ENCODE measurements around the gene CPA4.

Gene CPA4

DNA sequence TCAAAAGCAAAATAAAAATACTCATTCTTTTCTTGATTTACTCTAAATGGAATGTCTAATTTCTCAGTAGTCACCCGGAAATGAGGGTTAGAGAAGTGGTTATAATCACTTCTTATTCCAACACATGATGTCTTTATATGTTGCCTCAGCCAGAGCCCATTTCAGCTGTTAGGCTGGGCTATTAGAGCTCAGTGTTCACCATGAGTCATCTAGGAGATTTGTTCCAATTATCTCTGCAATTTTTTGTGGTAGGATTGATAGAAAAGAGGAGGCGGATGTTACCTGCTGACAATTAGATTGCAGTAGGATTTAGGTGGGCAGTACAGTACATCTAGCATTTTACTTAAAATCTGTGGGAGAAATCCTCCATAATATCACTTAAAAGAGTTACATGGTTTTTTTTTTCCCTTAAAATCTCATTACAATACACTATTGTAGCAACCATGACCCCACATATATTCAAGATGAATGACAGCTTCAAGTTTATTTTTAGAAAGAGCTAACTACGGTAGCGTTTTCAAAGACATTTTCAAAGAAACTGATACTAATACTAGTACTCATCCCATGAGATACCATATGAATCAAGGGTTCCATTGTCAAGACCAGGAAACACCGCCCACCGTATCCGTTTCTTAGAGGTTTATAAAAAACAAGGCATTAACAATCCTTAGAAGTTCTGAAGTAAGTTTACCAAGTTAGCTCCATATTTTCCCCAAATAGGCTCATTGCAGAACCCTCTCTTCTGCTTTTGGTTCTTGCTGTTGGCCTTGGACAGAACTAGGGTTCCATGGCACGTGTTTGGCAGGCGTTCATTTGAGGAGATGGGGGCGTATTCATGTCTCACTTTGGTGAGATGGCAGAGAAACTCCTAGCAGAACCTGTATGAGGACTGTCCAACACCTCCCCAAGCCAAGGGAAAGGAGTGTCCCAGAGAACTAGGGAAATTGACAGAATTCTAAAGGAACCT is 15.9 kb upstream of the CPA4 start:
- no peak overlapping the region for H3K9ac ChIP-seq (ENCODE audit: low read length)
- no peak overlapping the region for H3K4me3 ChIP-seq (ENCODE audit: low read depth in 1 of 2, low read length in 2 of 2)
- no peaks in the 10 kb centered on the region for H3K27me3 ChIP-seq (ENCODE audit: control insufficient read depth in 1 of 2, insufficient read depth in 2 of 2, low read length in 2 of 2)
- H3K4me1 ChIP-seq (ENCODE audit: insufficient read depth, low read length), result peaks cover 24% of the 10 kb centered on the region
- H3K9me3 ChIP-seq (ENCODE audit: low read length), result no peaks in the 10 kb centered on the region
- no peak overlapping the region for H3K27ac ChIP-seq (ENCODE audit: low read depth, low read length)
- H3K36me3 ChIP-seq (ENCODE audit: insufficient read depth, low read length), result no peaks in the 10 kb centered on the region

DNA sequence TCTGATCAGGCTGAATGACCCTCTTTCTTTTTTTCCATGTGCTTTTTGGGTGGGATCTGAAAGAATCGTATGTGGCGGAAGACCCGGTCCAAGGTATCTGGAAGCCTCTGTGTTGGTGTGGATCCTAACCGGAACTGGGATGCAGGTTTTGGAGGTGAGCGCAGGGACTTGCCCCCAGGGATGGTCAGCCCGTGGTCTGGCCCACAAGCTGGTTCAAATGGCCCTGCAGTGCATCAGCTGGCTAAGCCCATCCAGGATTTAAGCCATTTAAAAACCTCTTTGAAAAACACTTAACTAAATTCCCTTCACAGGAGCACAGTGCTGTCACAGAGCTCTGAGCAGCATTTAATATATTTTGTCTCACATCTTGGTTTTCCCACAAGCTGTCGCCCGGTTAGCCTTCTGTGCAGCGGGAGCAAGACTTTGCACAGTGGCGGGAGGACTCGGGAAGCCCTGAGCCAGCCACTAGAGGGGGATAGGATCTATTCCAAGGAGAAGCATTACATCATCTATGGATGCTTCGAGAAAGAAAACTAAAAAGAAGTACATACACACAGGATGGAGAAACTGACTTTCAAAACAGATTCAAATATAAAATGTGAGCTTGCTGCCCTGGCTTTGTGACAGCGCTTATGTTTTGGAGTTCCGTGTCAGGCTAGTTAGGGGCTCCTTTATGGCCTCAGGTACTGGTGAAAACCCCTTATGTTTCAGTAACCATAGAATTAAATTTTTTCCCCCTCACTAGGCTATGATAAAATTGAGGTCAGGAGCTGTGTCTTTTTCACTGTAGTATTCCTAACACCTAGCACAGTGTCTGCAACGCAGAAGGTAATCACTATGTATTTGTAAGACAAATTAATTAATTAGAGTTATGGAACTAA is 15.0 kb upstream of the CPA4 start:
- peaks cover 17% of the 10 kb centered on the region for H3K4me1 ChIP-seq (ENCODE audit: insufficient read depth, low read length)
- H3K4me3 ChIP-seq (ENCODE audit: low read depth in 1 of 2, low read length in 2 of 2), result no peak overlapping the region
- no peak overlapping the region for H3K27ac ChIP-seq (ENCODE audit: low read depth, low read length)
- no peak overlapping the region for H3K9ac ChIP-seq (ENCODE audit: low read length)
- no peaks in the 10 kb centered on the region for H3K36me3 ChIP-seq (ENCODE audit: insufficient read depth, low read length)
- H3K27me3 ChIP-seq (ENCODE audit: control insufficient read depth in 1 of 2, insufficient read depth in 2 of 2, low read length in 2 of 2), result no peaks in the 10 kb centered on the region
- H3K9me3 ChIP-seq (ENCODE audit: low read length), result no peaks in the 10 kb centered on the region

DNA sequence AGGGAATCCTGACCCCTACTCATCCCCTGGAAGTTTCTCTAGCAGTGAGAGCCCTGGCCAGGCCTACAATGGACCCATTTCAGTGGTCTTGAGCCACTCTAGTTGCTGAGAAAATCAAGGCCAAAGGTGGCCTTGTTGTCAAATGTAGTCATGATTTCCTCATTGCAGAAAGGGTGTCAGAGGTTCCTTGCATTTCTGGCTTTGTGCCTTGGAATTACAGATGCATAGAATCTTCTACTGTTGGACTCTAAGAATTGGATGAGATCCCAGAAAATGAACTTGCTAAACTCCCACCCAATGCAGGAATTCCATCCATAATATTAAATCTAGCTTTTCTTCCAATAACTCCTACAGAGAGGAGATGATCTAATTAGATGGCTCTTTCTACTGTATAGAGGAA is 14.1 kb upstream of the CPA4 start:
- Histone ChIP-seq H3K9me3 (ENCODE audit: low read length) (no peaks in the 10 kb centered on the region), H3K27me3 (ENCODE audit: control insufficient read depth in 1 of 2, insufficient read depth in 2 of 2, low read length in 2 of 2) (no peaks in the 10 kb centered on the region), H3K36me3 (ENCODE audit: insufficient read depth, low read length) (no peaks in the 10 kb centered on the region), H3K27ac (ENCODE audit: low read depth, low read length) (no peak overlapping the region), H3K4me3 (ENCODE audit: low read depth in 1 of 2, low read length in 2 of 2) (no peak overlapping the region), H3K4me1 (ENCODE audit: insufficient read depth, low read length) (peaks cover 13% of the 10 kb centered on the region), H3K9ac (ENCODE audit: low read length) (no peak overlapping the region)

DNA sequence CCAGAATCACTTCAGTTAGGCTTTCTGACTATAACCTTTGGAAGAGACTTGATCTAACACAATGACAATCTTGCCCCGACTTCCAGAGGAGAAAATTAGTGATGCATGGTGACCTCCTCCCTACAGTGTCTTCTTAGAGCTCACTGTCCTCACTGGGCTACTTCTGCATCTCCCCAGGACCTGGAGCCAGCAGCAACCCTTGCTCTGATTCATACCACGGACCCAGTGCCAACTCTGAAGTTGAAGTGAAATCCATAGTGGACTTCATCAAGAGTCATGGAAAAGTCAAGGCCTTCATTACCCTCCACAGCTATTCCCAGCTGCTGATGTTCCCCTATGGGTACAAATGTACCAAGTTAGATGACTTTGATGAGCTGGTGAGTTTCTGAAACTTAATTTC is 13.7 kb upstream of the CPA4 start:
- Histone ChIP-seq H3K9ac (ENCODE audit: low read length) (no peak overlapping the region), H3K27ac (ENCODE audit: low read depth, low read length) (no peak overlapping the region), H3K4me3 (ENCODE audit: low read depth in 1 of 2, low read length in 2 of 2) (no peak overlapping the region), H3K4me1 (ENCODE audit: insufficient read depth, low read length) (peaks cover 9% of the 10 kb centered on the region), H3K27me3 (ENCODE audit: control insufficient read depth in 1 of 2, insufficient read depth in 2 of 2, low read length in 2 of 2) (no peaks in the 10 kb centered on the region), H3K9me3 (ENCODE audit: low read length) (no peaks in the 10 kb centered on the region), H3K36me3 (ENCODE audit: insufficient read depth, low read length) (no peaks in the 10 kb centered on the region)

DNA sequence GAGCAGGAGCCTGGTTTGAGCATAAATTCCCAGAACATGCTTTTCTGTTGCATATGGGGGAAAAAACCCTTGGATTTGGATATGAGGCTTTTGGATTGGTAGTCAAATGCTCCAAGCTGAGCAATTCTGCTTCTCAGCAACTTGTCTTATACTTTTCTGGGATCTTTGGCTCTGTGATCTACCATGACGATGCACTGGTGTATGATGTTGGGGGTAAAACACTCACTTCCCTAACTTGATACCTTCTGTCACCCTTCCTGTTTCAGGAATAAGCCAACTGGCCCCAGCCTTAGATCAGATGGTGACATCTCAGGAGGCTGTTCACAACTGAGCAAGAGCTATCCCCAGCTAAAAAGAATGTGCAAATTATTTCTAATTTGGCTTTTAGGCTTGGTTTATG is 13.1 kb upstream of the CPA4 start:
- Histone ChIP-seq H3K27ac (ENCODE audit: low read depth, low read length) (no peak overlapping the region), H3K9ac (ENCODE audit: low read length) (no peak overlapping the region), H3K36me3 (ENCODE audit: insufficient read depth, low read length) (no peaks in the 10 kb centered on the region), H3K4me3 (ENCODE audit: low read depth in 1 of 2, low read length in 2 of 2) (no peak overlapping the region), H3K27me3 (ENCODE audit: control insufficient read depth in 1 of 2, insufficient read depth in 2 of 2, low read length in 2 of 2) (no peaks in the 10 kb centered on the region), H3K4me1 (ENCODE audit: insufficient read depth, low read length) (peaks cover 7% of the 10 kb centered on the region), H3K9me3 (ENCODE audit: low read length) (no peaks in the 10 kb centered on the region)

DNA sequence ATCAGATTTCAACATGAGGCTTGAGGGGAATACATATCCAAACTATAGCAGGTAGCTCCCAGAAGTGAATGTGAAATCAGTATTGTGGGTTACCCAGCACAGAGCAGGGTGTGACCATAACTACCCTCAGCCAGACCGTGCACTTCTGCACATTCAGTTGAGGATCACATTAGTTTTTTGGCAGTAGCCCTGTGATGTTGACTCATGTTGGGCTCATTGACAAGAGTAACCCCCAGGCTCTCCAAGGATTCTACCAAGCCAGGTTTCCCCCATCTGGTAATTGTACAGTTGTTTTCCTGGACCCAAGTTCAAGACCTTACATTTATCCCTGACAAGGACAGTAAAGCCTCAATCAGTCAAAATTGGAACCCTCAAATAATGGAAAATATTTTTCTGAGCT is 11.7 kb upstream of the CPA4 start:
- Histone ChIP-seq H3K4me1 (ENCODE audit: insufficient read depth, low read length) (peaks cover 7% of the 10 kb centered on the region), H3K27me3 (ENCODE audit: control insufficient read depth in 1 of 2, insufficient read depth in 2 of 2, low read length in 2 of 2) (no peaks in the 10 kb centered on the region), H3K36me3 (ENCODE audit: insufficient read depth, low read length) (no peaks in the 10 kb centered on the region), H3K9me3 (ENCODE audit: low read length) (no peaks in the 10 kb centered on the region), H3K27ac (ENCODE audit: low read depth, low read length) (no peak overlapping the region), H3K9ac (ENCODE audit: low read length) (no peak overlapping the region), H3K4me3 (ENCODE audit: low read depth in 1 of 2, low read length in 2 of 2) (no peak overlapping the region)

DNA sequence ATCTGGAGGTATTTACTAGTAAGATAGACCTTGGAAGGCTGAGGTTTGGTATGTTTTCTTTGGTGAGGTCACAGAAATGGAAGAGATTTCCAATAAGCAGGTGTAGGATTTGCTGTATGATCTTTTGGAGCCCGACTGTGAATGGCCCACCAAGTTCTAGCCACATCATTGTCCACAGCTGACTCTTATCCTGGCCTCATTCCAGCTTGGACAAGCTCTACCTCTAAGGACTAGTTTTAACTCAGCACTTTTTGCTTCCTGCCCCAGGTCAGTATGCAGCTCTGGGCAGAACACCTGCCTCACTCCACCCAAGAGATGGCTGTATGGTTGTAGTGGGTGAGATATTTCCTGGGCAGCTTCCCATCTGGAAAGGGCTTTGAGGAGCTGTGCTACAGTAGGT is 6.1 kb upstream of the CPA4 start:
- Histone ChIP-seq H3K27me3 (ENCODE audit: control insufficient read depth in 1 of 2, insufficient read depth in 2 of 2, low read length in 2 of 2) (no peaks in the 10 kb centered on the region), H3K27ac (ENCODE audit: low read depth, low read length) (no peak overlapping the region)

DNA sequence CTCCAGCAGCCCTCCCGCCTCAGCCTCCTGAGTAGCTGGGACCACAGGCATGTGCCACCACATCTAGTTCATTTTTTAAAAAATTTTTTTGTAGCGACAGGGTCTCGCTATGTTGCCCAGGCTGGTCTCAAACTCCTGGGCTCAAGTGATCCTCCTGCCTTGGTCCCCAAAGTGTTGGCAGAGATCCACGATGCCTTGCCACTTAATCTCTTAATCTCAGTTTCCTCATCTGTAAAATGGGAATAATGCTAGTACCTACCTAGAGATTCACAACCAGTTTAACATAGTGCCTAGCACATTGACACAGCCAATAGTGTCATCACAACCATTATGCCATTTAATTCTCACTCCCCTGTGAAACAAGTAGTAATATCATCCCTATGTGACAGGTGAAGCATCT is 4.8 kb upstream of the CPA4 start:
- no peaks in the 10 kb centered on the region for H3K27me3 ChIP-seq (ENCODE audit: control insufficient read depth in 1 of 2, insufficient read depth in 2 of 2, low read length in 2 of 2)
- no peak overlapping the region for H3K4me3 ChIP-seq (ENCODE audit: low read depth in 1 of 2, low read length in 2 of 2)
- no peaks in the 10 kb centered on the region for H3K36me3 ChIP-seq (ENCODE audit: insufficient read depth, low read length)
- H3K9me3 ChIP-seq (ENCODE audit: low read length), result no peaks in the 10 kb centered on the region
- no peak overlapping the region for H3K27ac ChIP-seq (ENCODE audit: low read depth, low read length)
- no peak overlapping the region for H3K9ac ChIP-seq (ENCODE audit: low read length)
- no peaks in the 10 kb centered on the region for H3K4me1 ChIP-seq (ENCODE audit: insufficient read depth, low read length)

More for the DNA sequence above, 6.1 kb upstream of the CPA4 start:
- no peaks in the 10 kb centered on the region for H3K4me1 ChIP-seq (ENCODE audit: insufficient read depth, low read length)
- H3K36me3 ChIP-seq (ENCODE audit: insufficient read depth, low read length), result no peaks in the 10 kb centered on the region
- no peak overlapping the region for H3K9ac ChIP-seq (ENCODE audit: low read length)
- H3K9me3 ChIP-seq (ENCODE audit: low read length), result no peaks in the 10 kb centered on the region
- no peak overlapping the region for H3K4me3 ChIP-seq (ENCODE audit: low read depth in 1 of 2, low read length in 2 of 2)

DNA sequence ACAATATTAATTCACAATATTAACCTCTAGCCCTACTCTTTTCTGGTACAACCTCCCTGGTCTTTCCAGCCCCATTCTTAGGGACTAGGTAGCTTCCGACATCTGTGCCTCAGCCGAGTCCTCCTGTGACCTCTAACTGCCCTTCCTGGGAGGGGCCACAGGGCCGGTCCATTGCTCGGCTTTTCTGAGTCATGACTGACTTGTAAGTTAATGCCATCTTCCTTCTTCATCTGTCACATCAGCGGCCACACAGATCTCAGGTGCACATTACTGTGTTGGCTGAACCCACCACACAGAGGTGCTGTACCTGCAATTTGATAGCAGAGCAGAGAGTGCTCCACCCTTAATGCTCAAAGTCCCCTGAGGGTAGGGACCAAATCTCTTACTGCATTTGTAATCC is 4.1 kb upstream of the CPA4 start:
- Histone ChIP-seq H3K9me3 (ENCODE audit: low read length) (no peaks in the 10 kb centered on the region), H3K4me1 (ENCODE audit: insufficient read depth, low read length) (no peaks in the 10 kb centered on the region), H3K9ac (ENCODE audit: low read length) (no peak overlapping the region), H3K27ac (ENCODE audit: low read depth, low read length) (no peak overlapping the region), H3K36me3 (ENCODE audit: insufficient read depth, low read length) (no peaks in the 10 kb centered on the region), H3K27me3 (ENCODE audit: control insufficient read depth in 1 of 2, insufficient read depth in 2 of 2, low read length in 2 of 2) (no peaks in the 10 kb centered on the region), H3K4me3 (ENCODE audit: low read depth in 1 of 2, low read length in 2 of 2) (no peak overlapping the region)

DNA sequence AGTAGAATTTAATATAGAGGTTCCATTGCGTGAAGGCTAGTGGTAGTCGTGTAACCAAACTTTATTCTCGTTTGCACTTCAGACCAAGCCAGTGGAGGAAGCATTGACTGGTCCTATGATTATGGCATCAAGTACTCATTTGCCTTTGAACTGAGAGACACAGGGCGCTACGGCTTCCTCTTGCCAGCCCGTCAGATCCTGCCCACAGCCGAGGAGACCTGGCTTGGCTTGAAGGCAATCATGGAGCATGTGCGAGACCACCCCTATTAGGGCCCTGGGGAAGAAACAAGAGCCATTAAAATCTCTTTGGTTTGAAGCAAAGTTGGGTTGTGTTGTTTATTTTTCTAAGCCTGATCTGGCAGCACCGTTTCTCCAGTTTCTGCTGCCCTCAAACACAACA is 3.5 kb upstream of the CPA4 start:
- H3K4me3 ChIP-seq (ENCODE audit: low read depth in 1 of 2, low read length in 2 of 2), result no peak overlapping the region
- no peaks in the 10 kb centered on the region for H3K36me3 ChIP-seq (ENCODE audit: insufficient read depth, low read length)
- H3K9ac ChIP-seq (ENCODE audit: low read length), result no peak overlapping the region
- no peaks in the 10 kb centered on the region for H3K27me3 ChIP-seq (ENCODE audit: control insufficient read depth in 1 of 2, insufficient read depth in 2 of 2, low read length in 2 of 2)
- H3K9me3 ChIP-seq (ENCODE audit: low read length), result no peaks in the 10 kb centered on the region
- H3K4me1 ChIP-seq (ENCODE audit: insufficient read depth, low read length), result no peaks in the 10 kb centered on the region
- no peak overlapping the region for H3K27ac ChIP-seq (ENCODE audit: low read depth, low read length)

DNA sequence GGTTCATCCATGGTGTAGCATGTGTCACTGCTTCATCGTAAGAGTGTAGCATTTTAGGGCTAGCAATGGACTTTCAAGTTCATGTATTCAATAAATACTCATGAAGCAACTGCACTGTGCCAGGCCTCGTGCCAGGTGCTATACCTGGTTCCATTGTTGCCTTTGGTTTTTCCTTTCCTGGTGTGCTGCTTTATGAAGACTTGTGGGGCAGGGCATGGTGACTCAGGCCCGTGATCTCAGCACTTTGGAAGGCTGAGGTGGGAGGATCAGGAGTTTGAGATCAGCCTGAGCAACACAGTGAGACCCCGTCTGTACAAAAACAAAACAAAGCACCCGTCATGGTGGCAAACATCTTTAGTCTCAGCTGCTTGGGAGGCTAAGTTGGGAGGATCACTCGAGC is 2.2 kb upstream of the CPA4 start:
- H3K4me3 ChIP-seq (ENCODE audit: low read depth in 1 of 2, low read length in 2 of 2), result no peak overlapping the region
- no peaks in the 10 kb centered on the region for H3K27me3 ChIP-seq (ENCODE audit: control insufficient read depth in 1 of 2, insufficient read depth in 2 of 2, low read length in 2 of 2)
- no peaks in the 10 kb centered on the region for H3K9me3 ChIP-seq (ENCODE audit: low read length)
- no peaks in the 10 kb centered on the region for H3K4me1 ChIP-seq (ENCODE audit: insufficient read depth, low read length)
- H3K36me3 ChIP-seq (ENCODE audit: insufficient read depth, low read length), result no peaks in the 10 kb centered on the region
- no peak overlapping the region for H3K9ac ChIP-seq (ENCODE audit: low read length)
- H3K27ac ChIP-seq (ENCODE audit: low read depth, low read length), result no peak overlapping the region
